Stimulated activated naive CD8-positive, alpha-beta T cell treated with anti-CD3 and anti-CD28 coated beads, Interleukin-15, Interleukin-2, amounts not matched to agents 100 ng/mL and 50 ng/mL, for 24 hours (primary cell): Measurements from ENCODE around the gene OR2AE1.

ENCODE experiments used
- H3K27ac Mint-ChIP-seq: one replicate; pipeline ENCODE4 v1.8.0; 2021; ENCODE audit warnings: mild to moderate bottlenecking, mixed read lengths
- H3K27me3 Mint-ChIP-seq: one replicate; pipeline ENCODE4 v1.8.0; 2021; ENCODE audit warnings: mixed read lengths
- H3K36me3 Mint-ChIP-seq: one replicate; pipeline ENCODE4 v1.8.0; 2021; ENCODE audit warnings: low read depth, mixed read lengths
- H3K4me1 Mint-ChIP-seq: one replicate; pipeline ENCODE4 v1.8.0; 2021; ENCODE audit warnings: low read depth, mixed read lengths
- H3K4me3 Mint-ChIP-seq: one replicate; pipeline ENCODE4 v1.8.0; 2021; ENCODE audit warnings: mild to moderate bottlenecking, mixed read lengths
- H3K9me3 Mint-ChIP-seq: one replicate; pipeline ENCODE4 v1.8.0; 2021; ENCODE audit warnings: mixed read lengths

Gene OR2AE1

DNA sequence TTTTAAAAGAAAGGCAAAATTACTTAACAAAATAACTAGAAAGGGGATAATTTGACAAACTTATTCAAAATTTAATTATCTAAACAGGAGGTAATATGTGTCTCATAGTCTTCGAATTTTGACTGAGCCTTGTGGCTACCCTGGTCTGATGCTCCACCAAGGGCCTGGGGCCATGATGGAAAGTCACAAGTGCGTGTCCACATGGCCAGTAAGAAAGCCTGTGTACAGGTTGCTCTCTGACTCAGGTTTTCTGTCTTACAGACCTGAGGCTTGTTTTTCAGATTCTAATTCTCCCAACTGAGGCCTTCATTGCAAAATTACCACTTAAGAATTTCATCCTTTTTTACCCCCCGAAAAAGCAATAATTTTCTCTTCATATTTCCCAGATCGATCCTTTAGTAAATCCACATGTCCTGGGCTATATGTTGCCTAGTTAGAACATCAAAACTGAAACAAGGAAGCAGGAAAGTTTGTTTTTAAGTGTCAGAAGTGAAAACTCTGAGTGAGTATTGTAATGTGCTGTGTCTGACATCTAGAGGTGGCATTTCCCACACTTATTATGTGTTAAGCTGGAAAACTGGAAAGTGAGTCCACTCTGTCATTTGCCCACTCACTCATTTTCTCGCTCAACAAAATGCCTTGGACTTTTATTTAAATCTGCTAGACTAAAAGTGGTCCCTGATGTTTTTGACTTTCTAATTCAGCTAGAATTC lies 39.0 kb downstream of the OR2AE1 start:
- Mint-ChIP-seq H3K4me3 (no peak overlapping the region), H3K9me3 (no peaks in the 10 kb centered on the region), H3K27me3 (peaks cover 7% of the 10 kb centered on the region), H3K27ac (peak overlapping the region; percentile 14), H3K36me3 (no peaks in the 10 kb centered on the region), H3K4me1 (peaks cover 34% of the 10 kb centered on the region)

DNA sequence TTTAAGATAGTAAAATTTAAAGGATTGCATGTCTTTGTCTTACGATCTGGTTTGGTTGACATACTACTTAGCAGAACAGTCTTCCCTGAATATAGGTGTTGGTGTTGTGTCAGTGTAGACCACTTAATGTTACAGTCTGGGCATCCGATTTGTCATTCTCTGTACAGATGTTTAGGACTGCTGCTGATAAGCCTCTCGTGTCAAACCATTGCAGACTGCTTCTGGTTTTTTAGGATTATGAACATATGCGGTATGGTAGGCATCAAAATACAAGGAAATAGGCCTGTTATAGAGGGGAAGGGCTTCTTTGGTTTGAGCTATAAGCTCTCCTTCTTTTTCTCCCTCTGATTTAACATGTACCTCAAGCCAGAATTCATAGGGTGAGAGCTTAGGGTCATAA lies 41.6 kb downstream of the OR2AE1 start:
- Mint-ChIP-seq H3K9me3 (no peaks in the 10 kb centered on the region), H3K27ac (no peak overlapping the region), H3K36me3 (no peaks in the 10 kb centered on the region), H3K4me3 (no peak overlapping the region), H3K4me1 (peaks cover 19% of the 10 kb centered on the region), H3K27me3 (peaks cover 14% of the 10 kb centered on the region)

DNA sequence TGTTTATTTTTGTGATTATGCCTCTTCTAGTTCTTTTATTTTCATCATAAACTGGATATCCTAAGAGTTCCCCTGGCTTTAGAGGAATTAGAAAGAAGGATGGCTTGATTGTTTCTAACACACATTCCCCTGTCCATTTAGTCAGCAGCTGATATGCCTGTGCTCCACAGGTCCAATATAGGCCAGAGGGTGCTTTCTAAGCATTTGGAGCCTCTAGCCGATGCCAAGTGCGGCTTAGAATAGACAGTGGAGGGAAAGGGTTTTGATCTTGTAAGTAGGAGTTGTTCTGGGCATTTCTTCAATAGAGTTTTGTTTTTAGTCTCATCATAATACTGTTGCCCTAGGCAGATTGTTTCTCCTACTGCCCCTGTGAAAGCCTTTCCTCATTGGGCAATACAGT lies 42.5 kb downstream of the OR2AE1 start:
- Mint-ChIP-seq H3K9me3 (no peaks in the 10 kb centered on the region), H3K27me3 (peaks cover 18% of the 10 kb centered on the region), H3K4me3 (no peak overlapping the region), H3K27ac (no peak overlapping the region), H3K36me3 (no peaks in the 10 kb centered on the region), H3K4me1 (peaks cover 14% of the 10 kb centered on the region)

DNA sequence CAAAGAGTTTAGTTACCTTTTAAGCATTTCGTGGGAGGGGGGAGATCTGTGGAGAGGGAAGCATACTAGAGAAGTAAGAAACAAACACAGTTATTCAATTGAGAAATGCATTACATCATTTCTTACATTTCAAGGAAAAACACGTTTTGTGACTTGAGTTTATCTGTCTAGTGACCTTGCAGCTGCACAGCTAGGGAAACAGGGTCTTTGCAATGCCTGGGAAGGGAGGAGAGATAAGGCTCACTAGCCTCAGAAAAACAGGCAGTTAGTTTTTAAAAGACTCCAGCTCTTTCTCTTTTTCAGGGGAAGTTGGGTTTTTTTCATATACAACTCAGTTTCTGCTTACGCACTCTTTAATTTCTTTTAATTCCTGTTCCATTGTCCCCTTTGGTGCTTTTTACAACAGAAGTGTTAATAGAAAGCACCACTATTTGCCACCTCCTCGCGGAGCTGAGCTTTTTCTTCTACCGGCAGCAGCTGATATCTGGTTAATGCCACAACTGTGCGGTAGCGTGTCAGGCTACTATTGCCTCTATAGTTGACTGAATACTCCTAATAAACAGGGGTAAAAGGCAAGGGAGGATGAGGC lies 43.5 kb downstream of the OR2AE1 start:
- Mint-ChIP-seq H3K27ac (no peak overlapping the region), H3K27me3 (peaks cover 27% of the 10 kb centered on the region), H3K4me3 (no peak overlapping the region), H3K4me1 (peaks cover 8% of the 10 kb centered on the region), H3K36me3 (no peaks in the 10 kb centered on the region), H3K9me3 (no peaks in the 10 kb centered on the region)

DNA sequence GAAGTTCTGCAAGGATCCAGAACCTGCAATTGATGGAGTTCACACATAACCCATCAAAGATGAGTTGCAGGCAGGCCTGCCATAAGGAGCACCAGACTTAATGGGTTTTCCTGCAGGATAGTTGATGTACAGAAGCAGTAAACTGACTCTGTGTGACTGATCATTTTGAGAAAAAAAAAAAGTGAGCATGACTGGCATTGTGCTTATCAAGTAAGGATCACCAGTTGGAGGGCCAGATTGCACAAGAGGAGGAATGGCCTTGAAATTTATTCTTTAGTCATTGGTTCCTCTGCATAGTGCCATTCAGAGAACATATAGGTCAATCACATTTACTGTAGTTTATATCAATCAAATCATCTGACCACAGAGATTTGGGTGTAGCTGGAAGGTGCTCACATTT lies 45.2 kb downstream of the OR2AE1 start:
- Mint-ChIP-seq H3K27me3 (peaks cover 27% of the 10 kb centered on the region), H3K27ac (no peak overlapping the region), H3K4me3 (no peak overlapping the region), H3K9me3 (no peaks in the 10 kb centered on the region), H3K36me3 (no peaks in the 10 kb centered on the region), H3K4me1 (no peaks in the 10 kb centered on the region)

DNA sequence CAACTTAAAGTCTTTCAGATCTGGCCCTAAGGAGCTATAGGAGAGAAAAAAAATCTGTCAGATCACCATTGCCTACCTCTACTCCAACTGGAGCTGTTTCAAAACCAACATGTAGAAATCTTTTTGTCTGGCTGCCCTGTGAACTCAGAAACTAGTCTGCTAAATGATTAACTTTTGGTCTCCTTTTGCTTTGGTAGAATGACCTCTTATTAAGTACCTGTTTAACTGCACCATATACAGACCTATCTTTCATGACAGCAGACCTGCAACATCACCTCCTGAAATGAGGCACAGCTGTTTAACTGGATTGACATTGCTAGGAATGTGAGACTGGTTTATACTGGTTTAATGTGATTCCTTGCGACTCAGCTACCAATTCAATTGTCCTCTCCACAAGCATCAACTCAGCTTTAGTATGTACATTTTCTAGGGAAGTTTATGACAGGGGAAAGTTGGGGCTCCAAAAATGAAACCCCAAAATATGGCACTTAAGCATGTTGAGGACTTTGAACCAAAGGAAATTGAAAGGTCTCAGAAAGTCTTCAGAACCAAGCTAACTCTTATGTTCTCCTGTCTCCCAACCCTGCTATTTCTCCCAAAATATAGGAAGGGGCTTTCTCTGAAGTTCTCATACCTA lies 47.2 kb downstream of the OR2AE1 start:
- Mint-ChIP-seq H3K27me3 (peaks cover 30% of the 10 kb centered on the region), H3K36me3 (no peaks in the 10 kb centered on the region), H3K4me1 (no peaks in the 10 kb centered on the region), H3K9me3 (no peaks in the 10 kb centered on the region), H3K4me3 (no peak overlapping the region), H3K27ac (no peak overlapping the region)

DNA sequence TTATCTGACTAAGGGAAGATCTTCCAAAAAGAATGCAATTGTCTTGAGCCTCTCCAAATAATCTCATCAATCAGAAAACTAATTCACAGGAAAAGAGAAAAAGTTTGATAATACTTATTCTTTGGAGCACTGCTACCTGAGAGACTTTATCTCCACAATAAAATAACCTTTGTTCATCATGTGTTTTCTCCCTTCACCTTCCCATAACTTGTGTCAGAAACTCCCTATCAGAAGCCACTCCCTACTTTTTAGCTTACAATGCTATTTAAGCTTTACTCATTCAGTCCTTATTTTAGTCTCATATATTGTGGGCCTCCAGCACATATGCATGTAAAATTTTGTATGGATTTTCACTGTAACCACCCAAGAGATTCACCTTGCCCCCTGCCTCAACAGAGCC lies 48.0 kb downstream of the OR2AE1 start:
- H3K36me3 Mint-ChIP-seq, result no peaks in the 10 kb centered on the region

GRCh38 chr7:99827040-99827778 lies 49.6 kb downstream of the OR2AE1 start:
- Mint-ChIP-seq H3K27ac (no peak overlapping the region), H3K27me3 (peaks cover 23% of the 10 kb centered on the region), H3K4me1 (no peaks in the 10 kb centered on the region), H3K4me3 (no peak overlapping the region), H3K9me3 (no peaks in the 10 kb centered on the region), H3K36me3 (no peaks in the 10 kb centered on the region)

More for the DNA sequence above, 48.0 kb downstream of the OR2AE1 start:
- Mint-ChIP-seq H3K4me3 (no peak overlapping the region), H3K9me3 (no peaks in the 10 kb centered on the region), H3K4me1 (no peaks in the 10 kb centered on the region), H3K27ac (no peak overlapping the region), H3K27me3 (peaks cover 30% of the 10 kb centered on the region)
